ENCODE measurements around the gene CHRDL2.
"Not testable (repeated sequence)": the region's sequence is repeated elsewhere in the genome, so short reads cannot be mapped to it uniquely, and the experiment has no call there.

CHRDL2 gene, protein sequence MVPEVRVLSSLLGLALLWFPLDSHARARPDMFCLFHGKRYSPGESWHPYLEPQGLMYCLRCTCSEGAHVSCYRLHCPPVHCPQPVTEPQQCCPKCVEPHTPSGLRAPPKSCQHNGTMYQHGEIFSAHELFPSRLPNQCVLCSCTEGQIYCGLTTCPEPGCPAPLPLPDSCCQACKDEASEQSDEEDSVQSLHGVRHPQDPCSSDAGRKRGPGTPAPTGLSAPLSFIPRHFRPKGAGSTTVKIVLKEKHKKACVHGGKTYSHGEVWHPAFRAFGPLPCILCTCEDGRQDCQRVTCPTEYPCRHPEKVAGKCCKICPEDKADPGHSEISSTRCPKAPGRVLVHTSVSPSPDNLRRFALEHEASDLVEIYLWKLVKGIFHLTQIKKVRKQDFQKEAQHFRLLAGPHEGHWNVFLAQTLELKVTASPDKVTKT

DNA sequence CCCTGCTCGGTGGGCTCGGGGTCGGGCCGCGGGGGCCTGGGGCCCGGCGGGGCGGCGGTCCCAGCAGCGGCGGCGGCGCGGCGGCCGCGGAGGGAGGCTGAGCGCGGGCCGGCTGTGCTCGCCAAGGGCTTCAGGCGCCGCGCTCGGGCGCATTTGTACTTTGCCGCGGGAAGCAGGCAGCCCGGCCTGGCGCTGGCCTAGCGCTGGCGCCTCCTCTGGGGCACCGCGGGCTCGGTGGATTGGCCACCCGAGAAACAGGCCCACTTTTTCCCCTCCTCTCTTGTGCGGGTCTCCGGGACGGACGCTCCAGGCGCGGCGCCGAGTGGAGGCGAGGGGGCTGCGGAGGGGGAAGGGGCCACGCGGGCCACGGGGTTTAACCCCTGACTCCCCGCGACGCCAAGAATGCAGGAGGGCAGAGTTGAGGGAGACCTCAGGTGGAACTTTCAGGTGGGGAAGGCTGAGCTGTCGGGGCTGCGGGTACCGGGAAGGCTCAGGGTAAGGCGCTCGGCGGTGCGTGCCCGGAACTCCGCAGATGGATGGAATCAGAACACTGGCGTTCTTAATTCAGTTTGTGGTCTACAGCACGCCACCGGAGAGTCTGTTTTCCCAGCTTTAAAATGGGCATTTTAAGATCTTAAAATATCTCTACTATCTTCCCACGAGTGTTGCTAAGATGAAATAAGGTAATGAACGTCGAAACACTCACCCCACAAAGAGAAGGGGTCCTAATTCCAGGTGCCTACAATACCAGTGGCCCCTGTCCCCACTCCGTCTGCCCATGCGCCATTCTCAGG is at the start of gene CHRDL2:
Gene CHRDL2 (minus strand): TSS at position 126 of the 794 bp plus-strand sequence. CDS start 538 bp downstream, outside the sequence.
- DNase-seq, result no peak

DNA sequence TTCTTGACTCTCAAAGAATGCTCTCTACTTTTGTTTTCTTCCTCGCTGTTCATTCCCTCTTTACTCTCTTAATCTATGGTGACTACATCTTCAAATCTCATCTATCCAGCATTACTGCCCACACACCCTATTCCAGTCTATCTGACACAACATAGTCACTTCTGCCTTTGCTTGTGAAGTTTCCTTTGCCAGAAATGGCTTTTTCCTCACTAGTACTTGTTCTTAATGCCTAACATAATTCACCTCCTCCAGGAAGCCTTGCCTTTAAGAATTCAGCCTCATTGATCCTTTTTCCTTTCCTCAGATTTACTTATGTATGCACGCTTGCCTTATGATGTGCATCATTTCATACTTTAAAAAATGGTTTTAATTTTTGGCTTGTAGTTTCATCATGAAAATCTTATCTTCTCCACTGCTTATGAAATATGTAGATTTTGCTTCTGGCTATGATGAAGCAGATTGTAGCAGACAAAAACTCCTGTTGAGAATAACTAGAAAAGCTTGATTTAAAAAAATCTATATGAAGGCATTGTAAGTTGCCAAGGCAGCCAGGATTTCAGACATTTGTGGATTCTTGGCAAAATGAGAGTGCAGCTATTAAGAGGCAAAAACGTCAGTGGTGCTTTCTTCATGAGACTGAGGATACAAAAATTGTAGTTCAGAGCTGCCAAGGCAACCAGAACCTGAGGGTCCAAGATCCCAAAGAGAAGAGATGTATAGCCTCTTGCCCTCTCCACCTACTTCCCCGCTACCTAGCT is 49.2 kb upstream of the CHRDL2 start:
- peak in 1 of 2 donors; percentile 15 for DNase-seq

DNA sequence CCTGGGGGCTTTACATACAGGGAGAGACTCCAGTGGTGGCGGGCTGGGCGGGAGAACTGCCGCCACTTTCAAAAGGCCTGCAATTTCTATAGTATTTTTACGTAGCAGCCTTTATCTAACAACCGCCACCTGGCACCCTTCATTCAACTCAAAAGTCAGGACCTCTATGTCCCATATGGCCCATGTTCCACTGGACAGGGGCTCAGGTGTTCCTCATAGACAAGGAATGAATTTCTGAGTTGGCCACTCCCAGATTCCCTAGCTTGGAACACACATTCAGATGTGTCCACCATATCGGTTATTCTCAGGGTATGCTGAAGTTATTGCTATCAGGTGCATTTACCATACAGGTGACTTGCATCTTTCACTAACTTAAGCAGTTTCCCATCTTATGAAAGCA is 47.4 kb upstream of the CHRDL2 start:
- no peak for DNase-seq

DNA sequence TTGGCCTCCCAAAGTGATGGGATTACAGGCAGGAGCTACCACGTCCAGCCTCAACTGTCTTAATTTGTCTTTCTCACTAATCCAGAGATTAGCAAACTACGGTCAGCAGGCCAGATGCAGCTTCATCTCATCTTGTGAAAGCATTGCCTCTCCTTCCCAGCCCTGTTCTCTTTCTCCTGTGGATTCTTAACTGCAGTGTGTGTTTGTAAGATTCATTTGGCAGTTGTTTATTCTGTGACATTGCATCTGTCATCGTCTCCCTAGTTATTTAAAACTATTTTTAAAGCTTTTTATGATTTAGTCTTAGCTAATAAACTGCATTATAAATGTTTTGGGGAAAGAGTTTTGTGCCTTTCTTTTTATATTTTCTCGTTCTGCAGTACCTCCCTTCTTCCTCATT is 46.7 kb upstream of the CHRDL2 start:
- DNase-seq, result no peak

DNA sequence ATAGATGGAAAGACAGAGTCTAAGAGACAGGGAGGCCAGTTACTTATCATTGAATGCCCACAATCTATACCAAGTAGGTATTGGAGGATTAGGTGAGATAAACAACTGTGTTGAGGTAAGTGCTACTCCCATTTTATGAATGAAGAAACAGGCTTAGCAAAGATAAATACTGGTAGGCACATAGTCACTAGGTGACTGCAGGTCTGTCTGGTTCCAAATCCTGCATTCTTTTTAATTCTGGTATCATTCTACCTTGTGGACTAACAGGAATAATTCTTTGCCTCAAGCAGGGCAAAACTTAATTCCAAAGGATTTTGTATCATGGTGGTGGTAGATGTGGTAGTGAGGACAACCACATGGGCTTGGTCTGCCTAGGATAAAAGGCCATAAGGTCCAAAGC is 45.8 kb upstream of the CHRDL2 start:
- no peak for DNase-seq

DNA sequence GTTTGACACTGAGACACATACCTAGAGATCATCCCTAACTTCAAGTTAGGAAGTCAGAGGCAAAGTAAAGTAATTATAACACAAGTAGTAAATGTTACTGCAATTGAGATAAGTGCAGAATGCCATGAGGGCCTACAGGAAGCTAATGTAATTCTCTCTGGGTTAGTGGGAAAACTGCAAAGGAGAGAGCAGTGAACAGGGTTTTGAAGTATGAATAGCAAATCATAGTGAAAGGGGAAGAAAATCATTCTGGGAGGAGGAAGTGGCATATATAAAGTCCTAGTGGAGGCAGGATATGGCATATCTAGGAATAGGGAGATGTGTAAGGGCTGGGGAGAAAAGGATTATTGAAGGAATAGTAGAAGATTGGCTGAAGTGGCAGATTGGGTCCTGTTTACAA is 45.3 kb upstream of the CHRDL2 start:
- DNase-seq, result peak; percentile 22 to 39

DNA sequence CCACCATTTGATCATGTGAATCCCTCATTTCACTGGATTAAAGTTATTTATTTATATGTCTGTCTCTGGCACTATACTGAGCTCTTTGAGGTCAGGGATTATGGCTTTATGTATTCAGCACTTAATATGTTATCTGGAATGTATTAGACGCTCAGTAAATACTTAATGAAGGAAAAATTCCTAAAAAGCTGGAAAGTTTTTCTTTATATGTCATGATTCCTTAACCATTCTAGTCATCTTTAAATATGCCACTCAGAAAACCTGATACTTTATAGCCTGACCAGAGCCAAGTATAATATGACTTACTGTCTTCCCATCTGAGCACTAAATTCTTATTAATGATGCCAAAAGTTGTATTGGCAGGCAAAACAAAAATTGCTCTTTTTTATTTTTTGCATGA is 44.5 kb upstream of the CHRDL2 start:
- DNase-seq, result no peak

DNA sequence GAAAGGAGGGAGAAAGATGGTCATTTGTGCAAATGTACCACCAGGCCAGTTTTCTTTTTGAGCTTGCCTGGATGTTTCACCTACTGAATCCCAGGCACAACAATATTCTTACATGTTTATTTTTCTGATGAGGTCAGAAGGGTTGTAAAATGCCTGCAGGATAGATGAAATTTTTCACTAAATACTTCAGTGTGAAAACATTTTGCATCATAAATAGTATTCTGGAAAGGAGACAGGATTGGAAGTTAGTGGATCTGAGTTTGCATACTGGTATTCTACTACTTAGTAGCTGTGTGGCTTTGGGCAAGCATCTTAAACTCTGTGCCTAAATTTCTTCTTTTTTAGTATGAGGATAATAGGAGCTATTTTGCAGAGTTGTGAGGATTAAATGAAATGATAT is 42.2 kb upstream of the CHRDL2 start:
- no peak for DNase-seq

DNA sequence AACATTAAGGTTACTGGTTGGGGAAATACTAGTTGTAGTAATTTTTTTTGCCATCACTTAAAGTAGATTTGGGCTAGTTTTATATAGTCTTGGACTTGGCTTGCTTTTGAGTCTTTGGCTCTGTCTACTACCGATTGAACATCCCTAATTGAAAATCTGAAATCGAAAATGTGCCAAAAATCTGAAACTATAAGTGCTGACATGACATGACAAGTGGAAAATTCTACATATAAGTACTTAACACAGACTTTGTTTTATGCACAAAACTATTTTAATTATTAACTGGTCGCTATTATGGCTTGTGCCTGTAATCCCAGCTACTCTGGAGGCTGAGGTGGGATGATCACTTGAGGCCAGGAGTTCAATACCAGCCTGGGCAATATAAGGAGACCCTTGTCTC is 39.9 kb upstream of the CHRDL2 start:
- no peak for DNase-seq

DNA sequence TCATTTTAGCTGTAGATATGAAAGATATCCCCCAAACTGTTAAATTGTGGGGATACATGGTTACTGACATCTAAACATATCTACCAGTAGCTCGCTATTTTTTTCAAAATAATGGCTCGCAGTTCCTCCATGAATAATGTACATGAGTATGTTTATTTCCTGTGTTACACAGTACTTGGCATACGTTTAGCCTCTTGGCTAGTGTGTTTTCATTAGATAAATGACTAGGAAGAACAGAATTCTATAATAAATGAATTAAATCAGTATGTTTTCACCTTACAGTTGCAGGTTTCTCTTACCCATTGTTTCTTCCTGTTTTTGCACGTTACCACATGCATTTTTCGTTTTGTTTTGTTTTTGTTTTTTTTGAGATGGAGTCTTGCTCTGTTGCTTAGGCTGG is 39.2 kb upstream of the CHRDL2 start:
- DNase-seq, result no peak

DNA sequence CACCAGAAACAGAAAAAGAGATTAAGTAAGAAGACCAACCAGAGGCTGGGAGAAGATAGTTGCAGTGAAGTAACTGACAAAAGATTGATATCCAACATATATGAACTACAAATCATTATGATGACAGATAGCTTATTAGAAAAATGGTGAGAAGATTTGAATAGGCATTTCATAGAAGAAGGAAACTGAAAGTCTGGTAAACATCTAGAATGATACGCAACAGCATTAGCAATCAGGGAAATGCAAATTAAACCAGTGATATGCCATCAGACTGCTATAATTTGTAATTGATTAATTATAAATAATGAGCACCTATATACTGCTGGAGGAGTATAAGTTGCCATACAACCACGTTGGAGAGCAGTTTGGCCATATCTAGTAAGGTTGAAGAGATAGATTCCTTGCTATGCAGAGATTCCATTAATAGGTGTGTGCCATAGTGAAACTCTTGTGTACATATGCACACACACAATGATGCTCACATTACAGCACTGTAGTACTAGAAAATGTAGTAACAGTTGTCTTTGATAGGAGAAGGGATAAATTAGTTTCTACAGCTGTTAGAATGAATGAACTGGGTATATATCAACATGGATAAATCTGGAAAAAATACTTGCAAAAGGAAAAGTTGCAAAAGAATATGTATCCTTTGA is 38.0 kb upstream of the CHRDL2 start:
- no peak for DNase-seq

DNA sequence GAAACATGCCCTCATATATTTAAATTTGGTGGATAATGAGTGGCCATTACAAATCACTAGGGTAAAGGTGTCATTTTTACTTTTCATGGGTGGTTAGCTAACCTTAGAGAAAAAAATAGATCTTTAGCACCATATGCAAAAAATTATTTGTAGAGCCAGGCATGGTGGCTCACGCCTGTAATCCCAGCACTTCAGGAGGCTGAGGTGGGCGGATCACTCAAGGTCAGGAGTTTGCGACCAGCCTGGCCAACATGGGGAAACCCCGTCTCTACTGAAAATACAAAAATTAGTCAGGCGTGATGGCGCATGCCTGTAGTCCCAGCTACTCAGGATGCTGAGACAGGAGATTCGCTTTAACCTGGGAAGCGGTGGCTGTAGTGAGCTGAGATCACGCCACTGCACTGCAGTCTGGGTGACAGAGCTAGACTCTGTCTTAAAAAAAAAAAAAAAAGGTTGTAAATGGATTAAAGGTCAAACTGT is 37.0 kb upstream of the CHRDL2 start:
- DNase-seq, result peak in 1 of 2 donors; percentile 55

DNA sequence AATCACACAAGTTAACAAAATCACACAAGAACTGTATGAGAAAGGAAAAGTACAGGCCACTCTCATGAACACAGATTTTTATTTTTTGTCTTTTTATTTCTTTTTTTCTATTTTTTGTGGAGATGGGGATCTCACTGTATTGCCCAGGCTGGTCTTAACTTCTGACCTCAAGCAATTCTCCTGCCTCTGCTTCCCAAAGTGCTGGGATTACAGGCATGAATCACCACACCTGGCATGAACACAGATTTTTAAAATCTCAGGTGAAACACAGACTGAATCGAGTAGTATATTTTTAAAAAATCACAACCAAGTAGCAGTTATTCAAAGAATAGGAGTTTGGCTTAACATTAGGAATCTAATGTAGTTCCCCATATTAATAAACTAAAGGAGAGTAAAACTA is 35.7 kb upstream of the CHRDL2 start:
- no peak for DNase-seq

DNA sequence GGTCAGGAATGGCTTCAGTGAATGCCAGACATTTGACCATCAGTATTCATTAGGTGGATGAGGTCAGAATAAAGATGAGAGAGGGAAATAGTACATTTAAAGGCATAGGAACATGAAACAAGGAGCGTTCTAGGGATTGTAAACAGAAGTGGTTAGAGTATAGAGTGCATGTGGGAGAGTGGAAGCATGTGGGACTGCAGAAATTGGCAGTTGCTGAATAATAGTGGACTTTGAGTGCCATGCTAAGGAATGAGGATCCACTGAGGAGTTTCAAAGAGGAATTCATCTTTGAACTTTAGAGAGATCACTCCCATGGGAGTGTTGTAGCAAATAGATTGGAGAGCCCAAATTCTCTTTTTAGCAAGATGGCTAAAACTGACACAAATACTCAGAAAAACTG is 25.3 kb upstream of the CHRDL2 start:
- DNase-seq, result no peak

DNA sequence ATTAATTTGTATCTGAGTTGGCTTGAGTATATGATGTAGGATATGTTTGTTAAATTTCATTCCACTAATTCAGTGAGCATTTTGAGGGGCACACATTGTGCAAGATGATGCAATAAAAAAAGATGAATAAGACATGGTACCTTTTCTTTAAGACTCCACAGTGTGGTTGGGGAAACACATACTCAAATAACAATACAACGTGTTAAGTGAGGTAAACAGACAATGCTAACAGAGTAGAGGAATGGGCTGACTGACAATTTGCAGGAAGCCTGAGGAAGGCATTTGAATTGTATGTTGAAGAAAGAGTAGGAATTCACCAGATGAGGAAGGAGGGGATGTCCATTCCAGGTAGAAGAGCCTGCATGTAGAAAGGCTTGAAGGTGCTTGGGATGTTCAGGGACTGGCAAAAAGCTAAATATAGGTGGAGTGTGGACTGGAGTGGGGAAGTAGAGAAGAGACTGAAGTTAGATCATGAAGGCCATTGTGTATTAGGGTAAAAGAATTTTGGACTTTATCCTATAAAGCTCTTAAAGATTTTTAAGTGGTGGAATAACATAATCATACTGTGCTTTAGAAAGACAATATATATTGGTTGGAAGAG is 24.3 kb upstream of the CHRDL2 start:
- DNase-seq, result no peak

DNA sequence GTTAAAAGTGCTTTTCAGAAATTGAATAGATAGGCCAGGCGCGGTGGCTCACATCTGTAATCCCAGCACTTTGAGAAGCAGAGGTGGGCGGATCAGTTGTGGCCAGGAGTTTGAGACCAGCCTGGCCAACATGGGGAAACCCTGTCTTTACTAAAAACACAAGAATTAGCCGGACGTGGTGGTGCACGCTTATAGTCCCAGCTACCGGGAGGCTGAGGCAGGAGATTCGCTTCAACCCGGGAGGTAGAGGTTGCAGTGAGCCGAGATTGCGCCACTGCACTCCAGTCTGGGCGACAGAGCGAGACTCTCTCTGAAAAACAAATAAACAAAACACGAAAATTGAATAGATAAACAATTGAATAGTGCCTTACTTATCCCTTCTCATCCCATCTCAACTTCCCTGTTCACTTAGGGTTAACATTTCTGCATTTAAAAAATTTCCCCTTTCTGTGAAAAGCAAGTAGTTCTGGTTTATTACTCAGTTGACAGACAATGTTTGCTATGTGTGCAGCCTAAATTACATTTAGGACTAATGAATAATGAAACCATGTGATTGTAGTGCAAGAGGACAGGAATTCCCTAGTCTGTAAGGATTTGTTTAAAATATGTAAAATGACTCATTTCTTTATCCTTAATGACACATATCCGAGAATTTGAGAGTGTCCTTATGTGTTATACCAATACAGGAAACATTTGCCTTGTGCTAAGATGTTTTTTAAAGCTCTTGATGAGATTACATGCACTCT is 23.5 kb upstream of the CHRDL2 start:
- peak; percentile 81 to 95 for DNase-seq

DNA sequence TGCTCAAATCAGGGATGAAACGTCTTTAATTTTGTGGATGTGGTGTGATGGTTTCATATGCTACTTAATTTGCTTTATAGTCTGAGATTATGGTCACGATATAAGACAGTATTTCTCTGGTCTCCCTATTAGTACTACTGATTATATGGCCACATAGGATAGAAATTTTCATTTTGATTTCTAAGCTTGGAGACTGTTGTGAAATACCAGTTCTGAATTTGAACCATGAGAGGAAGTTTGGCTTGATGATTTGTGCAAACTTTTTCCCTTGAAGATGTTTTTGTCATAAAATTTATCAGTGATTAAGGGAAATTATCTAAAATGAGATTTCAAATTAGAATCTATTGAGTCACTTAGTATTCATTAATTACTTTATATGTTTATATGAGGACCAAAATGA is 20.1 kb upstream of the CHRDL2 start:
- DNase-seq, result peak in 1 of 2 donors; percentile 36

DNA sequence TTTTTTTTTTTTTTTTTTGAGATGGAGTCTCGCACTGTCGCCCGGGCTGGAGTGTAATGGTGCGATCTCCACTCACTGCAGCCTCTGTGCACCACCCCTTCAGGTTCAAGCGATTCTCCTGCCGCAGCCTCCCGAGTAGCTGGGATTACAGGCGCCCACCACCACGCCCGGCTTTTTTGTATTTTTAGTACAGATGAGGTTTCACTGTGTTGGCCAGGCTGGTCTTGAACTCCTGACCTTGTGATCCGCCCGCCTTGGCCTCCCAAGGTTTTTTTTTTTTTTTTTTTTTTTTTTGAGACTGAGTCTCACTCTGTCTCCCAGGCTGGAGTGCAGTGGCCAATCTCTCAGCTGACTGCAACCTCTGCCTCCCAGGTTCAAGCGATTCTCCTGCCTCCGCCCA is 19.4 kb upstream of the CHRDL2 start:
- DNase-seq, result not testable (repeated sequence)

DNA sequence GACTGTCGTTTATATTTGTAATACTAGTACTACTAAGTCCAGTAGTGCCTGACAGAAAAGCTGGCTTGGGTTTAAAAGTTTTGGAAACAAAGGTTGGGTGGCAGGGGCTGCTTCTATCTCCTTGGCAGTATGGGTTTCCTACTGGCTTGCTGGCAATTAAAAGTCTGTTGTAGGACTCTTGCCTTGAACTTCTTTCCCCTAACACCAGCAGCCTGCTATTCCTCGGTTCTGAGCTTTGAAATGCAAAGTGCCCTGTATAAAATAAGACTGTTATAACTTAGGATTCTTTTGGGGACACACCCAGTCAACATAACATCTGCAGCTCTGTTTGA is 18.7 kb upstream of the CHRDL2 start:
- DNase-seq, result no peak

DNA sequence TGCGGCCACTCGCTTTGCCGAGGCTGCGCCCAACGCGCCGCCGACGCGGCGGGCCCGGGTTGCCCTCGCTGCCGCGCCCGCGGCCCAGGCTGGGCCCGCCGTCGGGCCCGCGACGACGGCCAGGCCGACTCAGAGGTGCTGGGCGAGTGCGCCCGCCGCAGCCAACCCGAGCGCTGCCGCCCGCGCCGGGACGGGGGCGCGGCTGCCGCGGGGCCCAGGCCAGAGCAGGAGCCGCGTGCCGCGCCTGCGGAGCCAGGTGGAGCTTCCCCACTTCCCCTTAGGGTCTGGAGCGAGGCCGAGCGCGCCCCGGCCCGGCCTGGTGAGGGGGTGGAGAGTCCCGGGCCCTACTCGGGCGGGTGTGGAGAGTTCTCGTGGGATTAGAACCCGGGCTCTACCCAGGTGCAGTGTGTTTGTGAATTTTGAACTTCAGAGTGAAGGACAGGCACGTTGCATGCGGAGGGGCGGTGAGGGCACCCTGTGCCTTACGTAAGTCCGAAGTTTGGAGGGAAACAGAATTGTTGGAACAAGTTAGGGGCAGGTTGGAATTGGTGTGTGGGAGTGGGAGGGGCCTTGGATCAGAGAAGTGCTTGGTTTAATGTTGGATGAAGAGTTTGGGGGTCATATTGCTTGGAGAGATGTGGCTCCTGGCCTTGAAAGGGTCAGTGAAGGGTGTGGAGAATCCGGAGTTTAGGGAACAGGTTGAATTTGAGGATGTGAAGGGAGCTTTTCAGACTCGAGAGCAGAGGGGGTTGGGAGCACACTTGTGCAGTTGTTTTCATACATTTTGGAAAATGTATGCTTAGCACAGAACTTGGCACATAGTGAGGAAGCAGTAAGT is 18.1 kb upstream of the CHRDL2 start:
- peak; percentile 48 to 62 for DNase-seq
